Type B pancreatic cell (in vitro differentiated cells): Measurements from ENCODE around the gene POLRMT. TPM values are rescaled to one million over a fixed set of nuclear protein-coding genes. Genes with fewer than 3 reads are reported as not detected.
A peak's percentile ranks its signal among the peaks of the same experiment; 100 is the strongest.

Source experiments
- DNase-seq: peaks from one replicate; pipeline ENCODE4 v3.0.0; 2021; ENCODE audit warnings: mixed read lengths; ENCODE audit not compliant: unreplicated experiment; ENCODE audit errors: extremely low spot score
- H3K27ac Mint-ChIP-seq: 2 replicates; pipeline ENCODE4 v1.8.0; 2021; ENCODE audit warnings: mild to moderate bottlenecking, mixed read lengths
- H3K27me3 Mint-ChIP-seq: 2 replicates; pipeline ENCODE4 v1.8.0; 2021; ENCODE audit warnings: mixed read lengths
- H3K36me3 Mint-ChIP-seq: 2 replicates; pipeline ENCODE4 v1.8.0; 2021; ENCODE audit warnings: mixed read lengths
- H3K4me1 Mint-ChIP-seq: one replicate; pipeline ENCODE4 v1.8.0; 2021; ENCODE audit warnings: mixed read lengths; ENCODE audit not compliant: unreplicated experiment
- H3K4me3 Mint-ChIP-seq: 2 replicates; pipeline ENCODE4 v1.8.0; 2021; ENCODE audit warnings: mild to moderate bottlenecking, mixed read lengths
- H3K9me3 Mint-ChIP-seq: 2 replicates; pipeline ENCODE4 v1.8.0; 2021; ENCODE audit warnings: mixed read lengths
- CTCF ChIP-seq: fragments of 200-600 bp; sonication (generic); conservative IDR thresholded peaks from 2 replicates; pipeline ENCODE4 v1.5.0; 2021; ENCODE audit warnings: antibody characterized with exemption, mild to moderate bottlenecking
- total RNA-seq: library from RNA; stranded (reverse); gene quantifications from 2 replicates; pipeline ENCODE4 v1.2.1, GENCODE V29; 2021; ENCODE audit warnings: low replicate concordance

The POLRMT gene
- total RNA-seq, 1 donor from 2014 or later, result 59.8 TPM

- H3K36me3 Mint-ChIP-seq, result no peaks in the 10 kb centered on the region
- peak overlapping the region; percentile 50 for H3K27ac Mint-ChIP-seq
- TF ChIP-seq CTCF, result no peak
- no peaks in the 10 kb centered on the region for H3K4me1 Mint-ChIP-seq
- peaks cover 14% of the 10 kb centered on the region for H3K27me3 Mint-ChIP-seq
- no peak for DNase-seq
- H3K4me3 Mint-ChIP-seq, result no peak overlapping the region
- H3K9me3 Mint-ChIP-seq, result no peaks in the 10 kb centered on the region
Observed at GRCh38 chr19:583968-584239, 49.4 kb downstream of the POLRMT start.

- Mint-ChIP-seq H3K9me3 (no peaks in the 10 kb centered on the region), H3K27ac (peak overlapping the region; percentile 50), H3K36me3 (no peaks in the 10 kb centered on the region), H3K4me3 (no peak overlapping the region), H3K27me3 (peaks cover 11% of the 10 kb centered on the region), H3K4me1 (no peaks in the 10 kb centered on the region)
- DNase-seq, result no peak
- no peak for TF ChIP-seq CTCF
Observed at GRCh38 chr19:583198-583967, 50.0 kb downstream of the POLRMT start.

- Mint-ChIP-seq H3K4me3 (no peak overlapping the region), H3K4me1 (no peaks in the 10 kb centered on the region), H3K27me3 (peaks cover 6% of the 10 kb centered on the region), H3K36me3 (no peaks in the 10 kb centered on the region), H3K9me3 (no peaks in the 10 kb centered on the region), H3K27ac (no peak overlapping the region)
- TF ChIP-seq CTCF, result no peak
- DNase-seq, result no peak
Observed at GRCh38 chr19:582497-583197, 50.7 kb downstream of the POLRMT start.

GRCh38 chr19:581399-582111 lies 51.8 kb downstream of the POLRMT start:
- TF ChIP-seq CTCF, result no peak
- Mint-ChIP-seq H3K4me3 (no peak overlapping the region), H3K4me1 (no peaks in the 10 kb centered on the region), H3K27me3 (peaks cover 3% of the 10 kb centered on the region), H3K36me3 (no peaks in the 10 kb centered on the region), H3K9me3 (no peaks in the 10 kb centered on the region), H3K27ac (no peak overlapping the region)
- no peak for DNase-seq

GRCh38 chr19:580274-580835 lies 53.0 kb downstream of the POLRMT start:
- Mint-ChIP-seq H3K36me3 (no peaks in the 10 kb centered on the region), H3K27ac (no peak overlapping the region), H3K4me1 (no peaks in the 10 kb centered on the region), H3K4me3 (no peak overlapping the region), H3K27me3 (no peaks in the 10 kb centered on the region), H3K9me3 (no peaks in the 10 kb centered on the region)
- no peak for TF ChIP-seq CTCF
- no peak for DNase-seq
